HG03097 (cell line): ENCODE measurements around the gene FHDC1.
"Not testable (repeated sequence)": the region's sequence is repeated elsewhere in the genome, so short reads cannot be mapped to it uniquely, and the experiment has no call there.

Experiments
- ATAC-seq: cut with Tn5 transposase; IDR thresholded peaks from one replicate; pipeline ENCODE4 v1.9.1; 2021; ENCODE audit not compliant: unreplicated experiment, low FRiP score

FHDC1 gene

GRCh38 chr4:152935631-152936445 lies at the start of gene FHDC1:
TSS of gene FHDC1 (plus strand) at chr4:152936323. CDS start at chr4:152943058, 6,735 bp downstream.
- ATAC-seq, result no peak

- no peak for ATAC-seq
Observed at GRCh38 chr4:152887981-152888380, 48.1 kb upstream of the FHDC1 start.

GRCh38 chr4:152892974-152893373 lies 43.1 kb upstream of the FHDC1 start:
- no peak for ATAC-seq

DNA sequence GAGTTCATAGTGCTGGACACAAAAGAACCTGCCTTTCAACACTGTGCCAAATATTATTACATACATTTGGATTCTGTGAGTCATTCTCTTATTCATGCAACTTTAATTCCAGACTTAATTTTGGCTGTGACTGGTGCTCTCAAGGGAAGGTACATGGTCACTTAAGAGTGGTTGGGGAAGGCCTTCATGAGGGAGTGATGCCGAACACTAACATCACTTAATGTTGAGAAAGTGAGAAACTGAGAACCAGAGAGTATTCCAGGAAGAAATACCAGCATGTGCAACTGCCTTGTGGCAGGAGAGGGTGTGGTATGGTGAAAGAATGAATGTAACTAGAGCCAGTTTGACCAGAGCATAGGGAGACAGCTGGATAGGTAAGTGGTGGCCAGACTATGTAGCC lies 41.5 kb upstream of the FHDC1 start:
- no peak for ATAC-seq

DNA sequence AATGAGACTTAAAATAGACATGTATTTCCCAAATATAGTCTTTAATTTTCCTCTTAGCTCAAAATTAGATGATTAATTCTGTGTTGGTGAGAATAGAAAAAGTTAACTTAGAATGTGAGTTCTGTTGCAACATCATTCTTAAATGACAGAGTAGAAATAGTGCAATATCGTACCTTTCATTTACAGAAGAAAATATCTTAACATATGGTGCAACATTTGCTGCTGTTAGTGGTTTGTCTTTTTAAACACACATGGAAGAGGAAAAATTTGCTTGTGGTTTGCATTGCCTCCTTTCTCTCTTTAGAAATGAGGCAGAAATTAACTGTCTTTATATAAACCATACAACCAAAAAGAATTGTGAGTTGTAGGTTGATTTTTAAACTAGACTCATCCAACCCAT lies 39.3 kb upstream of the FHDC1 start:
- ATAC-seq, result no peak

DNA sequence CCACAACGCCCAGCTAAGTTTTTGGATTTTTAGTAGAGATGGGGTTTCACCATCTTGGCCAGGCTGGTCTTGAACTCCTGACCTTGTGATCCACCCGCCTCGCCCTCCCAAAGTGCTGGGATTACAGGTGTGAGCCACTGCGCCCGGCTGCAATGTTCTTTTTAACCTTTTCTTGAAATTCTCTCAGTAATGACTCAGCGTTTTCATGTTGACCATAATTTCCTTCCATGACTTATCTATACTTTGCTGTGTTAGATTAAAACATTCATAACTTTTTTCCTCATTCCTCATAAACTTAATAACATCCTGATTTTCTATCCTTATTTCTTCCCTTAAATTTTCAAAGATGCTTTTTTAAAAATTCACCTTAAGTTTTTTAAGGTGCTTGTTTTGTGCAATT lies 38.0 kb upstream of the FHDC1 start:
- not testable (repeated sequence) for ATAC-seq

DNA sequence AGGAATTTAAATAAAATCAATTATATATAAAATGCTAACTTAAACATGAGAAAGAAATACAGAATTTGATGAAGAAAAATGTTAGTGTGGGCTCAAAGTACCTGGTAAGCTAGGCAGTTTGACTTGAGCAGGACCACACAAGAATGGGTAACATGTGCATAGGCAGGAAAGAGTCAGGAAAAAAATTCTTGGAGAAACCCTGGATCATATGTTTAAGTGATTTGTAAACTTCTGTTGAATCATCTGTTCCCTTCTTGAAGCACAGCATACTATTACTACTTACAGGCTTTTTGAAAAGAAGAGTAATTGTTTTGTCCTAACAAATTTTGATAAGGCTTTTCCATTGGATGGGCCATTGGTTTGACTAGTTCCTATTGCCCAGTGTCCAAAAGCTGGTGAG lies 37.5 kb upstream of the FHDC1 start:
- no peak for ATAC-seq

DNA sequence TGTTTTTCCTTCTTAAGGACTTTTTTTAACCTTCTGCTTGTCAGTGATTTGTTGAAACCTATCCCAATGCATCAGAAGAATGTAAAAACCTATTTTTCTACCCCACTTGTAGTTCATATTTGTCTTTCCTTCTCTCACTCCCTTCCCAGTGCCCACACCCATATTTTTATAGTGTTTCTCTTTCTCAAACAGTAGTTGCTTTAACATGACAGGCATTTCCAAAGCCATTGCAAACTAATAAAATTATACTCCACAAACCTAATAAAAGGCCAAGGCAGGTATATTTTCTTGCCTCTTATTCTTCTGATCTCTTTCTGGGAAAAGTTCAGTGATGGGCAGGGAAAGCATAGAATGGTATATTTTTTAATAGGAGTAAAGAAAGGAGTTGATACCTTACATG lies 35.7 kb upstream of the FHDC1 start:
- ATAC-seq, result no peak

GRCh38 chr4:152901205-152901604 lies 34.9 kb upstream of the FHDC1 start:
- ATAC-seq, result no peak

- no peak for ATAC-seq
Observed at GRCh38 chr4:152903658-152904057, 32.5 kb upstream of the FHDC1 start.

DNA sequence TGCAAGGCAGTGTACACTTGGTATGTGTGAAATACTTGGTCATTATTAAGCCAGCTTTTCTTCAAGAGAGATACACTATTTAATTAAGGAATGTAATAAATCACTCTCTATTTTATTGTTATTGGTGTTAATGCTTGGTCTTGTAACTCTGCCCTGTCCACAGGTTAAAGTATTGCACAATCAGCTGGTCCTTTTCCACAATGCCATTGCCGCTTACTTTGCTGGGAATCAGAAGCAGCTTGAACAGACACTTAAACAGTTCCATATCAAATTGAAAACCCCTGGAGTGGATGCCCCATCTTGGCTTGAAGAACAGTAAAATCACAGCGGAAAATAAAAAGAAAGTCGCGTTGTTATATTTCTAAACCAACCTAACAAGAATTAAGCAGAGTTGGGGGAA lies 26.2 kb upstream of the FHDC1 start:
- no peak for ATAC-seq

GRCh38 chr4:152910521-152910920 lies 25.6 kb upstream of the FHDC1 start:
- ATAC-seq, result no peak

DNA sequence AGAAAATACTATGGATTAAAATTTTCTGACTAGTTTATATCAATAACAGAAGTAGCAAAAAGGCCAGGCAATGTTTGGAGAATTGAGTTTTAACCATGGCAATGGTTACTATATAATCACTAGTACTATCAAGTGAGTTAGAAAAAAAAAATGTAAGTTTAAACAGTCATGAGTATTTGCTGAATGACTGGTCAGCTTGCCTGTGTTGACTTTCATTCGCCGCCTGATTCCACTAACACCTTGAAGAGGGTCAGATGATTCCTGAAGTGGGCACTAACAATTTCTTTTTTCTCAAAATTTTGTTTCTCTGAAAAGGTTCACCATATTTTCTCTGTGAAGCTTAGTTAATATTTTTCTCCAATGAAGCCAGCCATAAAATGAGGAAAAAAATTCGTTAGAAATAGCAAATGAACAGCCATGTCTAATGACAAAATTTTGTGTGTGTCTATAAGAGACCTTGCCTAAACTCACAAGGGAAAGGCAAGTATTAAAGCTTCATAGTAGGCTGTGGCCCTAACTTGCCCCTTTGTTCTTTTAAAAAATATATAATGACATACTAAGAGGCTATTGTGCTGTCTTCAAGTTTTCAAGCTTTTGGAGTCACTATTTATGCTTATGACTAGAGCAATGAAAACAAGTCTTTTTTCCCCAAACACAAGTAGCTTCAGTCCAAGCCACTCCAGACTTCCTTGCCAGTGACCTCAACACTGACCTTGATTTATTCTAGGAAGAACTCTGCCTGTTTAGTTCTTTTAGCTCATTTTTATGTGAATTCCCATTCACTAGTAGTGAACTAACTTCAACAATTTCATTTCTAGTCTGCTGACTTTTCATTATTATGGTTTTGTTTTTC lies 18.4 kb upstream of the FHDC1 start:
- no peak for ATAC-seq

DNA sequence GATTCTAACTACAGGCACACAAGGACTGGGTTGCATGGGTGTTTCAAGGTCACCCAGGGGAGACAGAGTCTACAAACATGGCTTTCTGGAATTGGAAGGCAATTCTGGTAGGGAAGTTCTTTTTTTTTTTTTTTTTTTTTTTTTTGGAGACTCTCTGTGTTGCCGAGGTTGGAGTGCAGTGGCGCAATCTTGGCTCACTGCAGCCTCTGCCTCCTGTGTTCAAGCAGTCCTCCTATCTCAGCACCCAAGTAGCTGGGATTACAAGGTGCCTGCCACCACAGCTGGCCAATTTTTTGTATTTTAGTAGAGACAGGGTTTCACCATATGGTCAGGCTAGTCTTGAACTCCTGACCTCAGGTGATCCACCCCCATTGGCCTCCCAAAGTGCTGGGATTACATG lies 16.3 kb upstream of the FHDC1 start:
- no peak for ATAC-seq

DNA sequence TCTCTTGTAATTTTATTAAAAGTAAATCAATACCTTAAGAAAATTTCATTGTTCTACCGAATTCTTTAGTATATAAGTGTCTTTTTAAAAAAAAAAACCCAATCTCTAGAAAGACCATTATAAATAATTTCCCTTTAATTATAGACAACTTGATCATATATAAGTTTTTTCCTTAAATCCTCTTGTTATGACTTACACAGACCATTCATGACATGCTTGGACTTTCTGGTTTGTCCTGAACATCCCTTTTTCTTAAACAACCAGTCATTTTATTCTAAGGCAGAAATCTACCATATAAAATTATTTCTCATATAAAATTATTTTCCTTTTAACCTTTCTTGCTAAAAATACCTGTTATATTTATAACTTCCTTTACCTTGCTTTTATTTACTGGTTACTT lies 15.4 kb upstream of the FHDC1 start:
- no peak for ATAC-seq

GRCh38 chr4:152921284-152921683 lies 14.8 kb upstream of the FHDC1 start:
- ATAC-seq, result no peak

DNA sequence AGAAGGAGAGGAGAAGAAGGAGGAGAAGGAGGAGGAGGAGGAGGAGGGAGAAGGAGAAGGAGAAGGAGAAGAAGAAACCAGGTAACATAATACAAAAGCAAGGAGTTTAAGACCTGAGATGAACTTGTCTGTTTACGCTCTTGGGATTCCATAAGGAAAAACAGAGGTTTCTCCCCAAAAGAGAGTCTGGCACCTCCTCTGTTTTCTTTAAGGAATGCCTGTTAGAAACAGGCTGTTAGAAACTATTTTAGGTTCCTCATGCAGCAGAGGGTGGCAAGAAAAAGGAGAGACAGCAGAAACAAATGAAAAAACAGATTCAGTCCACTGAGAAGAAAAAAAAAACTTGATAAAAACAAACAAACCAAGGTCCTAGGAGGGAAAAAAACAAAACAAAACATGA lies 10.3 kb upstream of the FHDC1 start:
- ATAC-seq, result no peak

DNA sequence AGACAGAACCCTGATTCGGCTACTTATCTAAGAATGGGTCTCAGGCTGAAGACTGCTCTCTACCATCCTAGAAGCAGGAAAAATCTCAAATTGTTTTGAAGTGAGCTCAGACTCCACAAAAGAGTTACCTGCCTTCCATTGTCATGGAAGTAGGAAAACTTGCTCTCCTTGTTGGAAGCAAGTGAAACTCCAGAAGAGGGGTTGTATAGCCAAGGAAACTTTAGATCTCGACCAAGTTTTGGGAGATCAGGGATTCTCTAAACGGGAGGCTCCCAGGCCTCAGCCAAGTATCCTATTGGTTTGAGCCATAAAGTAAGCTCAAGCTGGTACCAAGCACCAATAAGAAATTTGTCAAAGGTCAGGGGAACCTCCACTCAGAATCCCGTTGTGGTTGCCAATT lies 9.2 kb upstream of the FHDC1 start:
- ATAC-seq, result no peak

GRCh38 chr4:152927737-152928136 lies 8.4 kb upstream of the FHDC1 start:
- ATAC-seq, result no peak

DNA sequence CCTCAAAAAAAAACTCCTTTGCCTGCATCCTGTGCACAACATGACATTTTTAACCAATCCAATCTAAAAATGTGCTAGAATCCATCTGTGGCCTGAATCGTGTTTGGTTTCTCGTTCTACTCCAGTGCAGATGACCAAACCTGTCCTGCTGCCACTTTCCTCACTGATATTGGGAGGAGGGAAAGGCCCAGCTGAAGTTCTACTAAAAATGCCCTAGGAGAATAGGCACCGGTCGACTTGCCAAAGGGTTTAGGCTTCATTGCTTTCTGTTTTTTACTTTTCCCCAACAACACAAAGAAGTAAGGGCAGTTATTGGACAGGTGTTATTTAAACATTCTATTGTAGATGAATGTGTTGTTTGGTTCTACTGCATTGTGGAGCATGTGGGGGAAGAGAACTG lies 7.8 kb upstream of the FHDC1 start:
- no peak for ATAC-seq

DNA sequence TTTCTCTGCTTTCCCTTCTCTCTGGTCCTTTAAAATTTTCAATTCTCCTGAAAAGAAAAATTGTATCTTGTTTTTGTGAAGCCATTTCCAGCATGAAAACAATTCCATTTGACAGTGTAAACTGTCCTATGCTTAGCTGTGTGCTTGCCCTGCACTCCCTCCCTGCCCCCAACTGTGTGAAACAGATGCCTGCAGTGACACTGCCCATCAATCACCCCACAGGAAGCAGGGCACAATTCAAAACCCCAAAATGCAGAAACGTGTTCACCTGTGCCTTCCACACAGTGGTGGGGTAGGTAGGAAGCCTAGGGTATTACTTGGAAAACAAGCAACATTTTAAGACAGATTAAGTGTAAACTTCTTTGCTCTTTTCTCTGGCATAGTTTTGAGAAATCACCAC lies 6.2 kb upstream of the FHDC1 start:
- ATAC-seq, result no peak

- ATAC-seq, result no peak
Observed at GRCh38 chr4:152935143-152935542, 980 bp upstream of the FHDC1 start.
